ENCODE measurements around the gene STXBP6.

STXBP6 gene

GRCh38 chr14:24954037-24954699 is 95.8 kb downstream of the STXBP6 start:
- TF ChIP-seq OSR1 (CRISPR knock-in tag; IDR thresholded peaks at IDR 0.05) (no peak), ZNF70 (CRISPR knock-in tag; IDR thresholded peaks at IDR 0.05) (no peak), CSDC2 (CRISPR knock-in tag; IDR thresholded peaks at IDR 0.05) (no peak), POU6F1 (CRISPR knock-in tag; IDR thresholded peaks at IDR 0.05; ENCODE audit: borderline replicate concordance, low read depth) (no peak), BACH2 (CRISPR knock-in tag; IDR thresholded peaks at IDR 0.05; ENCODE audit: borderline replicate concordance) (no peak), SNAI2 (CRISPR knock-in tag; IDR thresholded peaks at IDR 0.05) (no peak), TCF4 (CRISPR knock-in tag; IDR thresholded peaks at IDR 0.05; ENCODE audit: borderline replicate concordance) (no peak), ZFP30 (CRISPR knock-in tag; IDR thresholded peaks at IDR 0.05) (no peak), PATZ1 (CRISPR knock-in tag; IDR thresholded peaks at IDR 0.05; ENCODE audit: borderline replicate concordance) (no peak), TOX (CRISPR knock-in tag; IDR thresholded peaks at IDR 0.05; ENCODE audit: borderline replicate concordance) (no peak), ARNTL (CRISPR knock-in tag; IDR thresholded peaks at IDR 0.05; ENCODE audit: borderline replicate concordance, low read depth) (no peak), ZNF8 (CRISPR knock-in tag; IDR thresholded peaks at IDR 0.05) (no peak), ESRRG (CRISPR knock-in tag; IDR thresholded peaks at IDR 0.05) (no peak), ZNF565 (CRISPR knock-in tag; conservative IDR thresholded peaks at IDR 0.05; ENCODE audit: low read depth) (no peak), TSHZ2 (CRISPR knock-in tag; IDR thresholded peaks at IDR 0.05) (no peak)
- ATAC-seq = no peak

GRCh38 chr14:24952851-24953666 is 96.9 kb downstream of the STXBP6 start:
- peak; percentile 70 for ATAC-seq
- TF ChIP-seq ZNF8 (CRISPR knock-in tag; IDR thresholded peaks at IDR 0.05) = no peak
- TF ChIP-seq CREB5 (CRISPR knock-in tag; IDR thresholded peaks at IDR 0.05; ENCODE audit: low read depth) = no peak
- no peak for TF ChIP-seq ZC3H10 (CRISPR knock-in tag; IDR thresholded peaks at IDR 0.05)

GRCh38 chr14:24948261-24948847 is 101.6 kb downstream of the STXBP6 start:
- TF ChIP-seq ZC3H10 (CRISPR knock-in tag; IDR thresholded peaks at IDR 0.05) (no peak), ZFP3 (CRISPR knock-in tag; IDR thresholded peaks at IDR 0.05) (no peak), RARB (CRISPR knock-in tag; IDR thresholded peaks at IDR 0.05) (no peak), CSDC2 (CRISPR knock-in tag; IDR thresholded peaks at IDR 0.05) (no peak), TCF4 (CRISPR knock-in tag; IDR thresholded peaks at IDR 0.05; ENCODE audit: borderline replicate concordance) (no peak), TOX (CRISPR knock-in tag; IDR thresholded peaks at IDR 0.05; ENCODE audit: borderline replicate concordance) (no peak), ZNF70 (CRISPR knock-in tag; IDR thresholded peaks at IDR 0.05) (no peak), ISL1 (CRISPR knock-in tag; IDR thresholded peaks at IDR 0.05) (no peak), SNAI2 (CRISPR knock-in tag; IDR thresholded peaks at IDR 0.05) (no peak), GLIS3 (CRISPR knock-in tag; IDR thresholded peaks at IDR 0.05) (no peak)
- ATAC-seq = no peak
